H1 (cell line): Measurements from ENCODE around the gene FAAP100.

ENCODE experiments used
- EZH2 ChIP-seq: fragments of 200-600 bp; sonication (generic); IDR thresholded peaks from 2 replicates; pipeline ENCODE4 v1.7.1; 2012; ENCODE audit warnings: low read depth, mild to moderate bottlenecking, moderate library complexity, low read length, inconsistent platforms; ENCODE audit not compliant: severe bottlenecking
- POLR2AphosphoS5 ChIP-seq: IDR thresholded peaks from 2 replicates; pipeline ENCODE4 v1.6.1; 2011; ENCODE audit warnings: low read depth, low read length
- RAD21 ChIP-seq, 2 experiments: IDR thresholded peaks in 1 of 2; conservative IDR thresholded peaks in 1 of 2; 2 replicates each; pipeline ENCODE4 v1.6.1; 2011; ENCODE audit warnings: low read depth in 2 of 2, low read length in 2 of 2, improper control_type of control experiment in 1 of 2, inconsistent platforms in 1 of 2, mild to moderate bottlenecking in 1 of 2, moderate library complexity in 1 of 2
- SIRT6 ChIP-seq: IDR thresholded peaks from one replicate; pipeline ENCODE4 v1.7.1; 2012; ENCODE audit warnings: low read length, inconsistent platforms
- TF ChIP-seq, protein P1 (sequence below), 3 experiments: IDR thresholded peaks; 1 replicate in 2 of 3; 2 replicates in 1 of 3; pipeline versions ENCODE4 v1.5.1 to v1.6.1; 2011; ENCODE audit warnings: low read length in 3 of 3, mild to moderate bottlenecking in 3 of 3, inconsistent platforms in 2 of 3, low read depth in 1 of 3, moderate library complexity in 1 of 3; ENCODE audit not compliant: insufficient read depth in 1 of 3; ENCODE audit errors: control extremely low read depth in 1 of 3

DNA sequence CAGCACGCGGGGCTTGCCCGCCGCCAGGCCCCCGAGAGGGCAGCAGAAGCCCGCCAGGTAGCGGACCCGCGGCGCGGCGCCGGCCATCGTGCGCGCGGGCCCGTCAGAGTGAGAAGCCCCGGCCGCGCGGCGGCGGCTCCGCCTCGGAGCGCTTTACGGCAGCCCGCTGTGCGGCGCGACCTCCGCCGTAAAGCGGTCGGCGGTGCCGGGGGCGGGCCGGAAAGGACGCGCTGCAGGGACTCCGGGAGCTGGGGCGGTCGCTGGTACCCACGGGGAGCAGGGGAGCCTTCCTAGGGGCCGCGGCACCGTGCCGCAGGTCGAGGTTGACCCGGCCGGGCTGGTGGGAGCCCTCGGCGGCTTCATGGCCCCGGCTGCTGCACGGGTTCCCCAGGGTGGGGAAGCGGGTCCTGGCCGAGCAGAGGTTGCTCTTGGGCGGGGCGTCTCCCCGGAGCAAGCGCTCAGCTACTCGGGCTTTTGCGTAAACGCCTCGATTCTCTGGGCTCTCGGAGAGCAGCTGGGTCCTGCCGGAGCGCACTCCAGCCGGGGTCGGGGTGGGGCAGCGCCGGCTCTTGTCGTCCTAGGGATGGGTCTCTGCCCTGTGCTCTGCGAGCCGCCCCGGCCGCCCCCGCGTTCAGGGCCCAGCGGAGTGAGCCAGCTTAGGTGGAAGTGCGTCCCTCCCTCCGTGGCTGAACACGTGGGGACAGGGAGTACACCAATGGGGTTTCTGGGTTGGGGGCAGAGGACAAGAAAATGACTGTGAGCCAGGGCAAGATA lies at the start of gene FAAP100:
- no peak for TF ChIP-seq SIRT6
- TF ChIP-seq EZH2, result no peak
- TF ChIP-seq RAD21 (IDR thresholded peaks at IDR 0.05 in 1 of 2, conservative IDR thresholded peaks at IDR 0.05 in 1 of 2; ENCODE audit: low read depth in 2 of 2, low read length in 2 of 2), result no peak
- no peak for TF ChIP-seq POLR2AphosphoS5
- TF ChIP-seq, protein P1, sequence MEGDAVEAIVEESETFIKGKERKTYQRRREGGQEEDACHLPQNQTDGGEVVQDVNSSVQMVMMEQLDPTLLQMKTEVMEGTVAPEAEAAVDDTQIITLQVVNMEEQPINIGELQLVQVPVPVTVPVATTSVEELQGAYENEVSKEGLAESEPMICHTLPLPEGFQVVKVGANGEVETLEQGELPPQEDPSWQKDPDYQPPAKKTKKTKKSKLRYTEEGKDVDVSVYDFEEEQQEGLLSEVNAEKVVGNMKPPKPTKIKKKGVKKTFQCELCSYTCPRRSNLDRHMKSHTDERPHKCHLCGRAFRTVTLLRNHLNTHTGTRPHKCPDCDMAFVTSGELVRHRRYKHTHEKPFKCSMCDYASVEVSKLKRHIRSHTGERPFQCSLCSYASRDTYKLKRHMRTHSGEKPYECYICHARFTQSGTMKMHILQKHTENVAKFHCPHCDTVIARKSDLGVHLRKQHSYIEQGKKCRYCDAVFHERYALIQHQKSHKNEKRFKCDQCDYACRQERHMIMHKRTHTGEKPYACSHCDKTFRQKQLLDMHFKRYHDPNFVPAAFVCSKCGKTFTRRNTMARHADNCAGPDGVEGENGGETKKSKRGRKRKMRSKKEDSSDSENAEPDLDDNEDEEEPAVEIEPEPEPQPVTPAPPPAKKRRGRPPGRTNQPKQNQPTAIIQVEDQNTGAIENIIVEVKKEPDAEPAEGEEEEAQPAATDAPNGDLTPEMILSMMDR (IDR thresholded peaks at IDR 0.05; ENCODE audit: control extremely low read depth in 1 of 3, insufficient read depth in 1 of 3, low read depth in 1 of 3, low read length in 3 of 3), result no peak
